Testis (tissue), 2 donors: ENCODE results near the gene SLC44A5.
"Not testable (repeated sequence)": the region's sequence is repeated elsewhere in the genome, so short reads cannot be mapped to it uniquely, and the experiment has no call there.

Source experiments
- POLR2A ChIP-seq: fragments of 450-650 bp; IDR thresholded peaks from one replicate; pipeline ENCODE4 v1.6.1; 2017; ENCODE audit warnings: antibody characterized with exemption, mild to moderate bottlenecking, moderate library complexity
- TF ChIP-seq, protein P1 (sequence below), 3 experiments: fragments of 450-650 bp in 2 of 3; fragments of 200-600 bp in 1 of 3; sonication (generic) in 1 of 3; IDR thresholded peaks; one replicate each; pipeline ENCODE4 v1.5.1; 2016 to 2019; ENCODE audit warnings: antibody characterized with exemption in 3 of 3, mild to moderate bottlenecking in 2 of 3, moderate library complexity in 1 of 3

DNA sequence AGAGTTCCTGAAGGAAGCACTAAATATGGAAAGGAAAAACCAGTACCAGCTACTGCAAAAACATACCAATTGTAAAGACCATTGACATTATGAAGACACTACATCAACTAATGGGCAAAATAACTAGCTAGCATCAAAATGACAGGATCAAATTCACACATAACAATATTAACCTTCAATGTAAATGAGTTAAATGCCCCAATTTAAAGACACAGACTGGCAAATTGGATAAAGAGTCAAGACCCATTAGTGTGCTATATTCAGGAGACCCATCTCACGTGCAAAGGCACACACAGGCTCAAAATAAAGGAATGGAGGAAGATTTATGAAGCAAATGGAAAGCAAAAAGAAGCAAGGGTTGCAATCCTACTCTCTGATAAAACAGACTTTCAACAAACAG lies 206.2 kb downstream of the SLC44A5 start:
- TF ChIP-seq POLR2A: not testable (repeated sequence)
- TF ChIP-seq, protein P1, sequence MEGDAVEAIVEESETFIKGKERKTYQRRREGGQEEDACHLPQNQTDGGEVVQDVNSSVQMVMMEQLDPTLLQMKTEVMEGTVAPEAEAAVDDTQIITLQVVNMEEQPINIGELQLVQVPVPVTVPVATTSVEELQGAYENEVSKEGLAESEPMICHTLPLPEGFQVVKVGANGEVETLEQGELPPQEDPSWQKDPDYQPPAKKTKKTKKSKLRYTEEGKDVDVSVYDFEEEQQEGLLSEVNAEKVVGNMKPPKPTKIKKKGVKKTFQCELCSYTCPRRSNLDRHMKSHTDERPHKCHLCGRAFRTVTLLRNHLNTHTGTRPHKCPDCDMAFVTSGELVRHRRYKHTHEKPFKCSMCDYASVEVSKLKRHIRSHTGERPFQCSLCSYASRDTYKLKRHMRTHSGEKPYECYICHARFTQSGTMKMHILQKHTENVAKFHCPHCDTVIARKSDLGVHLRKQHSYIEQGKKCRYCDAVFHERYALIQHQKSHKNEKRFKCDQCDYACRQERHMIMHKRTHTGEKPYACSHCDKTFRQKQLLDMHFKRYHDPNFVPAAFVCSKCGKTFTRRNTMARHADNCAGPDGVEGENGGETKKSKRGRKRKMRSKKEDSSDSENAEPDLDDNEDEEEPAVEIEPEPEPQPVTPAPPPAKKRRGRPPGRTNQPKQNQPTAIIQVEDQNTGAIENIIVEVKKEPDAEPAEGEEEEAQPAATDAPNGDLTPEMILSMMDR (IDR thresholded peaks at IDR 0.05): not testable (repeated sequence)
